HEK293T (cell line): ENCODE results near the gene POLQ.

Experiments used
- BHLHE40 ChIP-seq: fragments of 450-650 bp; IDR thresholded peaks from 2 replicates; pipeline ENCODE4 v1.6.1; 2016; ENCODE audit warnings: mild to moderate bottlenecking, moderate library complexity, borderline replicate concordance
- CTBP1 ChIP-seq: fragments of 450-650 bp; IDR thresholded peaks from 2 replicates; pipeline ENCODE4 v1.6.1; 2016; ENCODE audit warnings: borderline replicate concordance
- ELF4 ChIP-seq: fragments of 450-650 bp; IDR thresholded peaks from 2 replicates; pipeline ENCODE4 v1.6.1; 2017; ENCODE audit warnings: antibody characterized with exemption
- HDGF ChIP-seq: fragments of 450-650 bp; IDR thresholded peaks from 2 replicates; pipeline ENCODE4 v1.6.1; 2017; ENCODE audit warnings: antibody characterized with exemption, borderline replicate concordance
- PKNOX1 ChIP-seq: fragments of 450-650 bp; IDR thresholded peaks from 2 replicates; pipeline ENCODE4 v1.6.1; 2016
- ZNF384 ChIP-seq: fragments of 450-650 bp; IDR thresholded peaks from 2 replicates; pipeline ENCODE4 v1.6.1; 2016

GRCh38 chr3:121517953-121518655 lies 27.7 kb downstream of the POLQ start:
- TF ChIP-seq PKNOX1 (no peak), CTBP1 (no peak), HDGF (no peak), ELF4 (no peak), ZNF384 (no peak), BHLHE40 (no peak)
